ES-I3 (cell line): Measurements from ENCODE around the gene NRXN3.

Experiments used
- H3K36me3 ChIP-seq: 2 replicates; pipeline ENCODE4 v1.6.1; 2013; ENCODE audit warnings: mild to moderate bottlenecking, low read length, control low read depth, moderate library complexity; ENCODE audit not compliant: insufficient read depth
- H3K4me1 ChIP-seq: 2 replicates; pipeline ENCODE4 v1.6.1; 2013; ENCODE audit warnings: mild to moderate bottlenecking, control low read depth, low read length; ENCODE audit not compliant: insufficient read depth
- H3K9ac ChIP-seq: 2 replicates; pipeline ENCODE4 v1.6.1; 2013; ENCODE audit warnings: low read depth, mild to moderate bottlenecking, low read length, moderate library complexity
- H3K9me3 ChIP-seq: 2 replicates; pipeline ENCODE4 v1.6.1; 2013; ENCODE audit warnings: mild to moderate bottlenecking, low read length, moderate library complexity; ENCODE audit not compliant: control insufficient read depth, insufficient read depth

The NRXN3 gene

GRCh38 chr14:78709795-78710557 lies 539.8 kb downstream of the NRXN3 start:
- Histone ChIP-seq H3K36me3 (no peaks in the 10 kb centered on the region), H3K9ac (no peak overlapping the region), H3K4me1 (peaks cover 11% of the 10 kb centered on the region; the same call in 1 of the 2 replicates), H3K9me3 (no peaks in the 10 kb centered on the region)

- Histone ChIP-seq H3K36me3 (no peaks in the 10 kb centered on the region), H3K9me3 (no peaks in the 10 kb centered on the region), H3K9ac (no peak overlapping the region), H3K4me1 (peaks cover 11% of the 10 kb centered on the region; the same call in 1 of the 2 replicates)
Measured at GRCh38 chr14:78710963-78711362, 540.8 kb downstream of the NRXN3 start.

GRCh38 chr14:78713716-78714115 lies 543.5 kb downstream of the NRXN3 start:
- H3K4me1 ChIP-seq: peaks cover 11% of the 10 kb centered on the region; the same call in 1 of the 2 replicates
- no peaks in the 10 kb centered on the region for H3K9me3 ChIP-seq
- no peak overlapping the region for H3K9ac ChIP-seq
- H3K36me3 ChIP-seq: no peaks in the 10 kb centered on the region

- H3K36me3 ChIP-seq: no peaks in the 10 kb centered on the region
- no peak overlapping the region for H3K9ac ChIP-seq
- H3K4me1 ChIP-seq: peaks cover 10% of the 10 kb centered on the region; the same call in 1 of the 2 replicates
- H3K9me3 ChIP-seq: no peaks in the 10 kb centered on the region
Measured at GRCh38 chr14:78714711-78715110, 544.5 kb downstream of the NRXN3 start.

GRCh38 chr14:78721756-78722480 lies 551.7 kb downstream of the NRXN3 start:
- Histone ChIP-seq H3K4me1 (peaks cover 7% of the 10 kb centered on the region; the same call in 1 of the 2 replicates), H3K36me3 (no peaks in the 10 kb centered on the region), H3K9ac (no peak overlapping the region), H3K9me3 (no peaks in the 10 kb centered on the region)

GRCh38 chr14:78725086-78725485 lies 554.9 kb downstream of the NRXN3 start:
- Histone ChIP-seq H3K4me1 (peaks cover 7% of the 10 kb centered on the region; the same call in 1 of the 2 replicates), H3K36me3 (no peaks in the 10 kb centered on the region; the same call in 1 of the 2 replicates), H3K9me3 (no peaks in the 10 kb centered on the region), H3K9ac (no peak overlapping the region)

- no peak overlapping the region for H3K9ac ChIP-seq
- H3K9me3 ChIP-seq: no peaks in the 10 kb centered on the region
- no peaks in the 10 kb centered on the region for H3K36me3 ChIP-seq
- H3K4me1 ChIP-seq: no peaks in the 10 kb centered on the region
Measured at GRCh38 chr14:78737116-78737515, 566.9 kb downstream of the NRXN3 start.

GRCh38 chr14:78737601-78738000 lies 567.4 kb downstream of the NRXN3 start:
- Histone ChIP-seq H3K36me3 (no peaks in the 10 kb centered on the region), H3K9me3 (no peaks in the 10 kb centered on the region)

GRCh38 chr14:78746086-78746595 lies 576.0 kb downstream of the NRXN3 start:
- H3K36me3 ChIP-seq: no peaks in the 10 kb centered on the region
- H3K4me1 ChIP-seq: no peaks in the 10 kb centered on the region
- no peaks in the 10 kb centered on the region for H3K9me3 ChIP-seq
- H3K9ac ChIP-seq: no peak overlapping the region

More at GRCh38 chr14:78737601-78738000, 567.4 kb downstream of the NRXN3 start:
- H3K4me1 ChIP-seq: no peaks in the 10 kb centered on the region
- H3K9ac ChIP-seq: no peak overlapping the region

GRCh38 chr14:78747813-78748212 lies 577.6 kb downstream of the NRXN3 start:
- H3K4me1 ChIP-seq: no peaks in the 10 kb centered on the region
- no peaks in the 10 kb centered on the region for H3K9me3 ChIP-seq
- no peak overlapping the region for H3K9ac ChIP-seq
- no peaks in the 10 kb centered on the region for H3K36me3 ChIP-seq

GRCh38 chr14:78752518-78753188 lies 582.5 kb downstream of the NRXN3 start:
- Histone ChIP-seq H3K9me3 (no peaks in the 10 kb centered on the region), H3K4me1 (peaks cover 7% of the 10 kb centered on the region)

GRCh38 chr14:78754059-78754458 lies 583.9 kb downstream of the NRXN3 start:
- Histone ChIP-seq H3K4me1 (peaks cover 7% of the 10 kb centered on the region), H3K9ac (no peak overlapping the region), H3K36me3 (no peaks in the 10 kb centered on the region), H3K9me3 (no peaks in the 10 kb centered on the region)

More at GRCh38 chr14:78752518-78753188, 582.5 kb downstream of the NRXN3 start:
- H3K9ac ChIP-seq: no peak overlapping the region
- no peaks in the 10 kb centered on the region for H3K36me3 ChIP-seq

GRCh38 chr14:78758333-78758732 lies 588.2 kb downstream of the NRXN3 start:
- no peaks in the 10 kb centered on the region for H3K9me3 ChIP-seq
- H3K4me1 ChIP-seq: peaks cover 7% of the 10 kb centered on the region
- H3K9ac ChIP-seq: no peak overlapping the region
- H3K36me3 ChIP-seq: no peaks in the 10 kb centered on the region

- H3K9ac ChIP-seq: no peak overlapping the region
- H3K36me3 ChIP-seq: no peaks in the 10 kb centered on the region
- peaks cover 26% of the 10 kb centered on the region for H3K4me1 ChIP-seq
- no peaks in the 10 kb centered on the region for H3K9me3 ChIP-seq
Measured at GRCh38 chr14:78762331-78762730, 592.2 kb downstream of the NRXN3 start.
